Measurements from ENCODE around the gene NLRP2B.
"Not testable (repeated sequence)": the region's sequence is repeated elsewhere in the genome, so short reads cannot be mapped to it uniquely, and the experiment has no call there.

NLRP2B gene

DNA sequence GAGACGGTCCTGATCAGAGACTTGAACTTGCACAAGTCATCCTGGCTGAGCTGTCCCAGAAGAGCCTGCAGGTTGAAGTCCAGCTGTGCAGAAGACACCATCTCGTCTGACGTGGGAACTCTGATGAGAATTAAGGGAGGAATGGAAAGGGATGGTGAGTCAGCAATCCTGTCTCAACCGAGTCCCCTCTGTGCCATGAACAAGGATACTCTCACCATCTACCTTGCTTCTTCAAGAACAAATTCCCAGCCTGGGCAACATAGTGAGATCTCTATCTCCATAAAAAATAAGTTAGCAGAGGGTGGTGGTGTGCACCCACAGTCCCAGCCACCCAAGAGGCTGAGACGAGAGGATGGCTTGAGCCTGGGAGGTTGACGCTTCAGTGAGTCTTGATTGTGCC, at the start of gene NLRP2B:
Gene NLRP2B (minus strand): TSS at position 101 of the 400 bp plus-strand sequence.
- DNase-seq (no peak), ATAC-seq (no peak)

DNA sequence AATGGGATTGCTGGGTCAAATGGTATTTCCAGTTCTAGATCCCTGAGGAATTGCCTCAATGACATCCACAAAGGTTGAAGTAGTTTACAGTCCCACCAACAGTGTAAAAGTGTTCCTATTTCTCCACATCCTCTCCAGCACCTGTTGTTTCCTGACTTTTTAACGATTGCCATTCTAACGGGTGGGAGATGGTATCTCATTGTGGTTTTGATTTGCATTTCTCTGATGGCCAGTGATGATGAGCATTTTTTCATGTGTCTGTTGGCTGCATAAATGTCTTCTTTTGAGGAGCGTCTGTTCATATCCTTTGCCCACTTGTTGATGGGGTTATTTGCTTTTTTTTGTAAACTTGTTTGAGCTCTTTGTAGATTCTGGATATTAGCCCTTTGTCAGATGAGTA, 45.9 kb upstream of the NLRP2B start:
- ATAC-seq, DNase-seq: not testable (repeated sequence)

- no peak for ATAC-seq
- DNase-seq = no peak
These were observed 1.3 kb upstream of the NLRP2B start for GRCh38 chrX:57681341-57681740.

DNA sequence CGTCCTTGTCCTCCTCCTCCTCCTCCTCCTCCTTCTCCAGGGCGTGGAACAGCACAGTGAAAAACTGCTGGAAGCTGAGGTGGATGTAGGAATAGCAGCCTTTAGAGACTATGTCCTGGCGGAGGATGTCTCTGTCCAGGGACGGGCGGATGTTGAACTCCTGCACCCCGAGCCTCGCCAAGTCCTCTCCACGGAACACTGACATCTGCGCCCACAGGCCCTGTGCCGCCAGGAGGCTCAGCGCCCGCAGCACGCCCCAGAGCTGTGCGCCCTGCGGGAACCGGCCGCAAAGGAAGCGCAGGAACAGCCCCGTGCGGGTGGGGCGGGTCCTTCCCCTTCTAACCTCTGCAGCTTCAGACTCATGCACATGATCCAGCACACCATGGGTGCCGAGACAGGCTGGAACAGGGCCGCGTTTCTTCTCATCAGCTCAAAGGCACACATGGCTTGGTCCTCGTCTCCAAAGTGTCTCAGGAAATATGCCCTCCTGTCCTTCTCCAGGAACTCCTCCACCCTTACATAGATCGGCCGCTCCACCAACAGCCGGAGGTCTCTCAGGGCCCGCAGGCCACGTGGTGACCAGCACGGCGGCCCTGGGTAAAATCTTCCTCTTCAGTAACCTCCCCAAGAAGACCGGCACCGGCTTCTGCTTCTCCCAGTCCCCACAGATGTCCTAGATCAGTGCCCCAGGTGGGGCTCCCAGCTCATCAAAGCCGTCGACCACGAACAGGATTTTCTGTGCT, 1.2 kb downstream of the NLRP2B start:
- no peak for ATAC-seq

DNA sequence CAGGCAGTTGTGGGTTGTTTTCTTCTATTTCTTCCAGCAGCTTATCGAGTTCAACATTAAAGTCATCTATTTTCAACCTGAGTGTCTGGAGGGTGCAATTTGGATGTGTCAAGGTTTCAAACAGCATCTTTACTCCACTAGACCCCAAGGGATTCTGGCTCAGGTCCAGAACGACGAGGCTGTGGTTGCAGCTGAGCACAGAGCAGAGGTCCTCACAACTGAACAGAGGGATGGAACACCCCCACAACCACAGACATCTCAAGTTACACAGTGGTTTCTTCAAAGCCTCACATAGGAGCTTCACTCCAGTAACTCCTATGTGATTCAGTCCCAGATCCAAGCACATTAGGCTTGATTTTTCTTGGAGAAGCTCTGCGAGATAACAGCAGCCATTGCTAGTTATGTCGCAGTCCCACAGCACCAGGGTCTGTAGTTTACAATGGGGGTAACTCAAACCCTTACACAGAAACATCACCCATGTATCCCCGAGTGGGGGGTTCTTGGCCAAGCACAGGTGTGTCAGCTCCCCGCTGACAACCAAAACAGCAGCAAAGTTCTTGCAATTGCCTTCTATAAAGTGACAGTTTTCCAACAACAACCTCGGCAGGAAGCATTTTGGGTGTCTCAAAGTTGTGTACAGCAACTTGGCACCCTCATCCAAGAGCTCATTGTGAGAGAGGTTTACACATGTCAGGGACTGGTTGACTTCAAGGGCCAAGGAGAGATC, 2.8 kb downstream of the NLRP2B start:
- DNase-seq (no peak), ATAC-seq (no peak)

More for the DNA sequence above, 1.2 kb downstream of the NLRP2B start:
- no peak for DNase-seq

DNA sequence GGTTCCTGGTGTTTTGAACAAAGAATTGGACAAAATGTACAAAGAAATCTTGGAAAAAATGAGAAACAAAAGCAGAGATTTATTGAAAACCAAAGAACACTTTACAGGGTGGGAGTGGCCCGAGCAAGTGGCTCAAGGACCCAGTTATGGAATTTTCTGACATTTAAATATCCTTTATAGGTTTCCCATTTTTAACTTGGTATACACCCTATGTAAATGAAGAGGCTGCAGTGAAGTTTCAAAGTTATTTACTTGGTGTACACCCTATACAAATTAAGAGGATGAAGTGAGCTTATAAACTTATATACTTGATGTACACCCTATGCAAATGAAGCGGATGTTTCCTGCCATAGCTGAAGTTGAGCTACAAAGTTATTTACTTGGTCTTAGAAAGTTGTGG, 4.7 kb downstream of the NLRP2B start:
- no peak for ATAC-seq
- DNase-seq = no peak

- ATAC-seq (no peak), DNase-seq (no peak)
These were observed 5.2 kb downstream of the NLRP2B start for GRCh38 chrX:57674861-57675260.

- ATAC-seq (no peak), DNase-seq (no peak)
These were observed 10.1 kb downstream of the NLRP2B start for GRCh38 chrX:57669961-57670360.

DNA sequence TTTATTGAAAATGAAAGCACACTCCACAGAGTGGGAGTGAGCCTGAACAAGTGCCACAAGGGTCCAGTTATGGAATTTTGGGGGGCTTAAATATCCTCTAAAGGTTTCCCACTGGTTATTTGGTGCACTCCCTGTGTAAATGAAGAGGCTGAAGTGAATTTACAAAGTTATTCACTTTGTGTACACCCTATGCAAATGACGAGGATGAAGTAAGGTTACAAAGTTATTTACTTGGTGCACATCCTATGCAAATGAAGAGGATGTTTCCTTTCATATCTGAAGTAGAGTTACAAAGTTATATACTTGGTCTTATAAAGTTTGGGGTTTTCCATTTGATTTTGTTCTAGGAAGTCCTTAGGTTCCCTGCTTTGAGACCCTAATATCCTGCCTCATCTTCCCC, 13.1 kb downstream of the NLRP2B start:
- ATAC-seq (no peak), DNase-seq (no peak)

- ATAC-seq (no peak), DNase-seq (no peak)
These were observed 25.0 kb downstream of the NLRP2B start for GRCh38 chrX:57655065-57655464.

DNA sequence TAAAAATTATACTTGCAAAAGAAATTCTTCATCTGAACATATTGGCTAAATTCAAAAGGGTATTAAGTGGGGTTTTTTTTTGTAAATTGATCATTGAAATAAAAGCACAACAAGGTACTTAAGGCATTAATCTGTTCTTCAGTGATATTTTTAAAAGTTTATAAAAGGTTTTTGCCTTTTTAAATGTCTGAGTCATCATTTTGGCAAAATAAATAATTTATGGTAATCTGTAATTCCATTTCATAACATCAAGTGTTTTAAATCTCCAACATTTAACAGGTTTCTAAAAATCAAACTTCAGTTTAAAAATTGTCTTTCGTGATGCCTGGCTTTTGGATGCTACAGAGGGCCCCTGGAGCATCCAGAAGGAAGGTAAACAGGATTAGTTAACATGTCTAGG, 27.4 kb downstream of the NLRP2B start:
- ATAC-seq (no peak), DNase-seq (no peak)

DNA sequence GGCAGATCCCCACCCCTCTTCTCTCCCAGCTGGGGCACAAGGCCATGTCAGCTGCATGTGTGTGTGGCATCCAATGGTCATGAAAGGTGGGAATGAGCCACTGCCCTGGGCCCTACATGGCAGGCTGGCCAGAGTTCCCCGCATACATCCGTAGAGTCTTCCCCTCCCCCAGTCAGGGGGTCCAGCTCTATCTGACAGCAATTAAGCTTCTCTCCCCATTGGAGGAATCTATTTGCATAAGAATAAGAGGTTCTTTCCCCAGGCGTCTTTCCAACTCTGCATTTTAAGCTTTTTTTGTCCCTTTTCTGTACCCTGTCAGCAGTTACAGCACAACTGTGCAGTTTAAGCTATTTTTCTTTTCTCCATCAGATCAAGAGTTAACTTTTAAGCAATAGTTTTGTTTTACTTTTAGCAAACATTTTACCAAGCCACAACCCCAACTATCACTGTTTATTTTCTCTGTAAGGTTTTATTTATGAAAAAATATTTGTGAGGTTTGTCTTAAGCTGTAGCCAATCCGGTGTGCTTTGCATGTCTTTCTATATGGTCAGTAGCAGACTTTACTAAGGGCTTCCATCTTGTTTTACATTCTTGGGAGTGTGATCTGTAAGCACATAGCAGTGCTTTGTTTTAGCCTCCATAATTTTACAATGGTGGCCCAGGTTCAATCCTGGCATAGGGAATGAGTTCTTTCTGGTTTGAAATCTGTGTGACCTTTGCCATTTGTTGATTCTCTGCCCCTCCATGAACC, 28.7 kb downstream of the NLRP2B start:
- ATAC-seq (no peak), DNase-seq (no peak)

DNA sequence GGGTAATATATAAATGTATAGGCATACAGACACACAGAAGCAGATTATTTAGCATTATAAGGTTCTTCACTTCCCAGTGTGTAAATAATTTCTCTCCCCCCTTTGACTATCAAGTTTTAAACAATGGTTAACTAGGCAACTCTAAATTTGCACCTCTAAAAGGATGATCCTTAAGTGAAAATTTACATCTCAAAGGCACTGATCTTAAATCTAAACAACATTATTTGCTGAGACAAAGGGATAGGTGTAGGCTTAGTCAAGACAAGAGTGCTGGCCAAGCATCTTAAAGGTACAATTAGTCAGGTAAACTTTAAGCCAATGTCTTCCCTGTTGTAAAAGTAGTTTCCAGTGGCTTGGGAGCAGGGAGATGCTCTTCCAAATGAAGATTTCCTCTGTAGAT, 33.0 kb downstream of the NLRP2B start:
- ATAC-seq = no peak
- no peak for DNase-seq

- no peak for ATAC-seq
- no peak for DNase-seq
These were observed 36.4 kb downstream of the NLRP2B start for GRCh38 chrX:57643698-57644097.

- DNase-seq = no peak
- ATAC-seq = no peak
These were observed 38.7 kb downstream of the NLRP2B start for GRCh38 chrX:57641338-57641737.

- DNase-seq (no peak), ATAC-seq (no peak)
These were observed 39.4 kb downstream of the NLRP2B start for GRCh38 chrX:57640674-57641016.

- DNase-seq, ATAC-seq: not testable (repeated sequence)
These were observed 50.6 kb downstream of the NLRP2B start for GRCh38 chrX:57629438-57629837.

Data from stimulated activated naive CD8-positive, alpha-beta T cell treated with anti-CD3 and anti-CD28 coated beads, Interleukin-15, Interleukin-2, amounts not matched to agents 100 U/mL and 50 U/mL, for 24 hours (primary cell).